Measurements from ENCODE around the gene GABARAPL1.
A peak's percentile ranks its signal among the peaks of the same experiment; 100 is the strongest.
"Not testable (repeated sequence)": the region's sequence is repeated elsewhere in the genome, so short reads cannot be mapped to it uniquely, and the experiment has no call there.

GABARAPL1 gene

DNA sequence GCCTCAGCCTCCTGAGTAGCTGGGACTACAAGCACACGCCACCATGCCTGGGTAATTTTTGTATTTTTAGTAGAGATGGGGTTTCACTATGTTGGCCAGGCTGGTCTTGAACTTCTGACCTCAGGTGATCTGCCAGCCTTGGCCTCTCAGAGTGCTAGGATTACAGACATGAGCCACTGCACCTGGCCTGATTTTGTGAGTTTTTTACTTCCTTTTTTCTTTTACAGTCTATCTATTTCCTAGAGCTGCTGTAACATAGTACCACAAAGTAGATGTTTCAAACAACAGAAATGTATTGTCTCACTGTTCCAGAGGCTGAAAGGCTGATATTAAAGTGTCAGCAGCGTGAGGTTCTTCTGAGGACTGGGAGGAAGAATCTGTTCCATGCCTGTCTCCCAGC, 8.2 kb upstream of the GABARAPL1 start:
- not testable (repeated sequence) for DNase-seq

DNA sequence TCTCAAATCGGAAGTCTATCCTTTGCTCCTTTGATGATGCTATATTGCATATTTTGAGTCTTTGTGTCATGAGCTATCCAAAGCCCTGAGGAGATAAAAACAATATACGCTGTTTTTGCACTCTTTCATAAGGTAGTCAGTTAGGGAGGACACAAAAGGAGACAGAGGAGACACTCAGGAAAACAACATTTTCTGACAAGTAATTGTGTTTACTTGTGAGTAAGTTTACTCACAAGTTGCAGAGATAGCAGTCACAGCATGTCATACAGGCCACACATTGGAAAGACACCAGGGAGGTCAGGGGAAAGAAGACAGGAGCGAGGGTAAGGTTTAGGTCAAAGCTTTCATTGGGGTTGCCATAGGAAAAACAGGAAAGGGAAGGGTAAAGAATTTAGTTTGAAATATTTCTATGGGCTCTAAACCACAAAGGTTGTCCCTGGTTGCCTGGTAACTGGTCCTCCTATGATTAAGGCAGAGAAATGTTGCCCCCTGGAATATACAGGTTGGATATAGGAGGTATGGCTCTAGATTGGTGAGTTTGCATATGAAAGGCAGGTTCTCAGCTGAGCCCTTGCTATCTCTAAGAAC, 7.4 kb upstream of the GABARAPL1 start:
- DNase-seq, result no peak

GRCh38 chr12:10207136-10207535, 5.5 kb upstream of the GABARAPL1 start:
- no peak for DNase-seq

DNA sequence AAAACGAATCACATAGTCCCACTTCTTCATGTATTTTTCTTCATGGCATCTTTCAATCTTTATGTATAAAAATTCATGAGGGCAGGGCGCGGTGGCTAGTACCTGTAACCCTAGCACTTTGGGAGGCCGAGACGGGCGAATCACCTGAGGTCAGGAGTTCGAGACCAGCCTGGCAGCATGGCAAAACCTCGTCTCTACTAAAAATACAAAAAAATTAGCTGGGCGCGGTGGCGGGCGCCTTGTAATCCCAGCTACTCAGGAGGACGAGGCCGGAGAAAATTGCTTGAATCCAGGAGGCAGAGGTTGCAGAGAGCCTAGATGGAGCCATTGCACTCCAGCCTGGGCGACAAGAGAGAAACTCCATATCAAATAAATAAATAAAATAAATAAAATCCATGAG, 2.5 kb upstream of the GABARAPL1 start:
- DNase-seq, result no peak

DNA sequence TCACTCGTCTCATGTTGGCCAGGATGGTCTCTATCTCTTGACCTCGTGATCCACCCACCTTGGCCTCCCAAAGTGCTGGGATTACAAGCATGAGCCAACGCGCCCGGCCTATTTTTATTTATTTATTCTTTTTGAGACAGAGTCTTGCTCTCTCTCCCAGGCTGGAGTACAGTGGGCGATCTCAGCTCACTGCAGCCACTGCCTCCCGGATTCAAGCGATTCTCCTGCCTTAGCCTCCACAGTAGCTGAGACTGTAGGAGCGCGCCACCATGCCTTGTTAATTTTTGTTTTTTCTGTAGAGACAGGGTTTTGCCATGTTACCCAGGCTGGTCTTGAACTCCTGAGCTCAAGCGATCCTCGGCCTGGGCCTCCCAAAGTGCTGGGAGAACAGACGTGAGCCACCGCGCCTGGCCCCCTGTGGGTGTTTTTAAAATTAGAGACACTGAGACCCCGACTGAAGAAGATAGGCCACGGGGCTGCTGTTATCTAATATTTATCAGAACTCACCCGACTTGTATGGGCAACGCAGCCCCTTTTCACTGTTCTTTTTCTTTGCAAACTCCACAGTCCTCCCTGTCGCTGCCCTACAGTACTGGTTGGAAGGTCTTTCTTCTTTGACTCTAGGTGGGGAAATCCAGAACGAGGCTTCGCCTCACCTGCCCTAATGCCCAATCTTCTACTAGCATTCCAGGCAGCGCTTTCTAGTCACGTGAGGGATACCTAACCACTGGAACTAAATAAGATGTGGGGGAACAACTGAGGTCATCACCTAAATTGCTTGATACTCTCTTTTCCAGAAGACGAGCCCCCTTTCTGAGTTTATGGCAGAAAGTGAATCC, 1.4 kb upstream of the GABARAPL1 start:
- no peak for DNase-seq

DNA sequence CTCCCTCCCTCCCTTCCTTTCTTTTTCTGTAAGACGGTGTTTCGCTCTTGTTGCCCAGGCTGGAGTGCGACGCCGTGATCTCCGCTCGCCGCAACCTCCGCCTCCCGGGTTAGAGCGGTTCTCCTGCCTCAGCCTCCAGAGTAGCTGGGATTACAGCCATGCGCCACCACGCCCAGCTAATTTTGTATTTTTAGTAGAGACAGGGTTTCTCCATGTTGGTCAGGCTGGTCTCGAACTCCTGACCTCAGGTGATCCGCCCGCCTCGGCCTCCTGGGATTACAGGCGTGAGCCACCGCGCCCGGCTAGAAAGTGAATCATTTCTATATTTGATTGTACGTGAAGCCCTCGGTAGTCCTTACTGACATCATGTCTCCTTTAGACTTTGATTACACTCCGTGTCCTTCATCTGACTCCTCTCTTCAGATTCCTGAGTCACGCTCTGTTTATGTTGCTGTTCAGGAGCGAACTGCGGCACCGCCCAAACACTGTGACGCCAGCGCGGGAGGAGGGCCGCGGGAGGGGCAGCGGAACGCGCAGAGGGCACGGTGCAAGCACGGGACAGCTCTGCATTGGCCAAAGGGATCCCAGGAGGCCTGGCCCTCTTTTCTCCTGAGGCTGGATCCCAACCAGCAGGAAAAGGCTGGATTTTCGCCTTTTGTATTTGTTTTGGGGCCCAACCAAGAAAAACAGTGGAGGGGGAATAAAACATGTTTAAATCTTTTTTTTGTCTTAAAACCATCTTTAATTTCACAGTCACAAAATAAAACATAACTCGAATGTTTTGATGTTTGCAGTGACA, 538 bp upstream of the GABARAPL1 start:
- DNase-seq, result peak; percentile 86

- peak; percentile 48 for DNase-seq
Measured at GRCh38 chr12:10213168-10214135, 775 bp downstream of the GABARAPL1 start.

GRCh38 chr12:10214136-10214894, 1.6 kb downstream of the GABARAPL1 start:
- DNase-seq, result peak; percentile 37

- no peak for DNase-seq
Measured at GRCh38 chr12:10214895-10215267, 2.2 kb downstream of the GABARAPL1 start.

GRCh38 chr12:10215436-10215835, 2.8 kb downstream of the GABARAPL1 start:
- DNase-seq, result no peak

DNA sequence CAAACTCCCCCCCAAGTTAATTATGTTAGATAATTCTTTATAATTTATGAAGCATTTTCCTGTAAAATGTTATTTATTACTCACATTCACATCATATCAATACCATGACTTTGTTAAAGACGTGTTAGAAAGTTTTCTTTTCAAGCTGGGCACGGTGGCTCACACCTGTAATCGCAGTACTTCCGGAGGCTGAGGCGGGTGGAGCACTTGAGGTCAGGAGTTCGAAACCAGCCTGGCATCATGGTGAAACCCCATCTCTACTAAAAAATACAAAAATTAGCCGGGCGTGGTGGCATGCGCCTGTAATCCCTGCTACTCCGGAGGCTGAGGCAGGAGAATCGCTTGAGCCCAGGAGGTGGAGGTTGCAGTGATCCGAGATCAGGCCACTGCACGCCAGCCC, 3.3 kb downstream of the GABARAPL1 start:
- DNase-seq, result not testable (repeated sequence)

- DNase-seq, result no peak
Measured at GRCh38 chr12:10218021-10218420, 5.3 kb downstream of the GABARAPL1 start.

- DNase-seq, result peak; percentile 80
Measured at GRCh38 chr12:10220398-10221077, 7.9 kb downstream of the GABARAPL1 start.

- no peak for DNase-seq
Measured at GRCh38 chr12:10221846-10222245, 9.2 kb downstream of the GABARAPL1 start.

DNA sequence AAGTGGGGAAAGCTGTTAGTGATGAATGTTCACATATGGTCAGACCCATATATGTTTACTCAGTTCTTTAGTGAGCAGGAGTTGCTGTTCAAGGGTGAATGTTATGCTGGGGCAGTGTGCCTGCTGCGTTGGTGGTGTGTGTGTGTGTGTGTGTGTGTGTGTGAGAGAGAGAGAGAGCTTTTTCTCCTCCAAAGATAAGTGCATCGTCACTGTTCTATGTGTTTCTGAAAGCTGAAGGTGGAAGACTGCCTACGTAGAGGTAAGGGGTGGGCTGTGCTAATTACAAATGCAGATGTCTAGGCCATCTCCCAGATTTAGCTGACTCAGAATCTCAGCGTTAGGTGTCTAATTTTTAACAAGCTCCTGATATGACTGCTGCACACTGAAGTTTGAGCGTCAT, 10.5 kb downstream of the GABARAPL1 start:
- DNase-seq, result no peak

DNA sequence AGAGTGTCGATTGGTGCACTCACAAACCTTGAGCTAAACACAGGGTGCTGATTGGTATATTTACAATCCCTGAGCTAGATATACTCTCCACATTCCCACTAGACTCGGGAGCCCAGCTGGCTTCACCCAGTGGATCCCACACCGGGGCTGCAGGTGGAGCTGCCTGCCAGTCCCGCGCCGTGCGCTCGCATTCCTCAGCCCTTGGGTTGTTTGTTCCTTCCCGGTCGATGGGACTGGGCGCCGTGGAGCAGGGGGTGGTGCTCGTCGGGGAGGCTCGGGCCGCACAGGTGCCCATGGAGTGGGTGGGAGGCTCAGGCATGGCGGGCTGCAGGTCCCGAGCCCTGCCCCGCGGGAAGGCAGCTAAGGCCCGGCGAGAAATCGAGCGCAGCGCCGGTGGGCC, 12.7 kb downstream of the GABARAPL1 start:
- not testable (repeated sequence) for DNase-seq

DNA sequence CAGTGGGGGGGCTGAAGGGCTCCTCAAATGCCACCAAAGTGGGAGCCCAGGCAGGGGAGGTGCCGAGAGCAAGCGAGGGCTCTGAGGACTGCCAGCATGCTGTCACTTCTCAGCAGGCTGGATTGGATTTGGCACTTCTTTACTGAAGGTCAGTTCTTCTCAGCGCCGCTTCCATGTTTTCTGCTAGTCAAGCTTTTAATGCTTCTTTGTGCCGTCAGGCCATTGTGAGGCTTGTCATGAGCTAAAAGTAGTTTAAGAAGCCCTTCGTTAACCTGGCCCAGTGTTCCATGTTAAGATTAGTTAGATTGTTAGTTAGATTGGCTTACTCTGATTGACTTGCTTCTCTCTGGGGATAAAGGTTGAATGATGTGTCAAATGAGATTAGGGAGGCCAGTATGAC, 13.4 kb downstream of the GABARAPL1 start:
- no peak for DNase-seq

DNA sequence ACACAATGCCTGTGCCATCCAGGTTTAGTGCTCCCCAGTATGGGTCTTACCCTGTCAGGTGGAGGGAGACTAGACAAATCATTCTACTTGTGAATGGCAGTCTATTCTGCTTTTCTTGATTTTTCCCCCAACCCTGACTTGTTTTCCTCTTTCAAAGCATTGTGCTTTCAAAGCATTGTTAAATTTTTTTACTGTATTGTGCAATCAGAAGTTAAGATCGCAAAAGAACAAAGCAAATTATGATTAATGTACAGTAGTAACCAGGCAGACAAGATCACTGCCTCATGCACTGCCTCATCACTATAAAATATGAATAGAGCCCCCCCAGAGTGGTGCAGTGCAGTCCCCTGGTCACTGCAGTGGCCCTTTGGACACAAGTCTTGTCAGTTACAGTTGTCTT, 14.1 kb downstream of the GABARAPL1 start:
- DNase-seq, result no peak

- DNase-seq, result no peak
Measured at GRCh38 chr12:10227648-10228047, 15.0 kb downstream of the GABARAPL1 start.

GRCh38 chr12:10234562-10234961, 21.9 kb downstream of the GABARAPL1 start:
- no peak for DNase-seq

Data from NCI-H2029 treated with DMSO at 0.1 percent for 48 hours (cell line).